ENCODE results near the gene CDH4. TPM values are rescaled to one million over a fixed set of nuclear protein-coding genes. Genes with fewer than 3 reads are reported as not detected.

CDH4 gene
- total and polyA plus RNA-seq, 4 donors: 5.8 to 24.1 (median 17.1) TPM

DNA sequence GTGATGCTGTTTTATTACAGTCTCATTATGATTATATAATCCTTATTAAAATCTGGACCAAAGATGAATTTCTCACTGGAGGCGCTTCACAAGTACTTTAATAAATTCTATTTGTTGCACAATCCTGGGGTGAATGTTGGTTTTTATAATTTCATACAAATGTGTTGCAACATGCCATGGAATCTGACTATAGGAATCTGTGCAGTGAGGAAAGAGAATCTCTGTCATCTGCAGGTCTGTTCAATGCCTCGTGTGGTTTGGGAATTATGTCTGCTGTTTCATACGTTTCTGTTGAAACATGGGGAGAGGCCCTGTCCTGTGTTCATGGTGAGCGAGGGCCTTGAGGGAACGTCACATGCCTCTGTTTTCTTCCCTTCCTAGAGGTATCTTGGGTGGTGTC, 277.3 kb downstream of the CDH4 start:
- Histone ChIP-seq H3K4me1 (ENCODE audit: control insufficient read depth, insufficient read depth, low read length) (peaks cover 16% of the 10 kb centered on the region), H3K27ac (ENCODE audit: low read depth, low read length) (no peak overlapping the region), H3K36me3 (ENCODE audit: control insufficient read depth, insufficient read depth, low read length) (peaks cover 2% of the 10 kb centered on the region), H3K4me3 (ENCODE audit: low read depth, low read length) (no peak overlapping the region), H3K27me3 (ENCODE audit: control insufficient read depth, insufficient read depth, low read length) (no peaks in the 10 kb centered on the region), H3K9me3 (ENCODE audit: control insufficient read depth, insufficient read depth, low read length) (no peaks in the 10 kb centered on the region)
- peak in 1 of 6 donors; percentile 46 for DNase-seq (ENCODE audit: low read depth in 4 of 6, low spot score in 6 of 6)
- 65% methylated on average over 4 of the region's 5 CpGs for WGBS (ENCODE audit: insufficient coverage)

DNA sequence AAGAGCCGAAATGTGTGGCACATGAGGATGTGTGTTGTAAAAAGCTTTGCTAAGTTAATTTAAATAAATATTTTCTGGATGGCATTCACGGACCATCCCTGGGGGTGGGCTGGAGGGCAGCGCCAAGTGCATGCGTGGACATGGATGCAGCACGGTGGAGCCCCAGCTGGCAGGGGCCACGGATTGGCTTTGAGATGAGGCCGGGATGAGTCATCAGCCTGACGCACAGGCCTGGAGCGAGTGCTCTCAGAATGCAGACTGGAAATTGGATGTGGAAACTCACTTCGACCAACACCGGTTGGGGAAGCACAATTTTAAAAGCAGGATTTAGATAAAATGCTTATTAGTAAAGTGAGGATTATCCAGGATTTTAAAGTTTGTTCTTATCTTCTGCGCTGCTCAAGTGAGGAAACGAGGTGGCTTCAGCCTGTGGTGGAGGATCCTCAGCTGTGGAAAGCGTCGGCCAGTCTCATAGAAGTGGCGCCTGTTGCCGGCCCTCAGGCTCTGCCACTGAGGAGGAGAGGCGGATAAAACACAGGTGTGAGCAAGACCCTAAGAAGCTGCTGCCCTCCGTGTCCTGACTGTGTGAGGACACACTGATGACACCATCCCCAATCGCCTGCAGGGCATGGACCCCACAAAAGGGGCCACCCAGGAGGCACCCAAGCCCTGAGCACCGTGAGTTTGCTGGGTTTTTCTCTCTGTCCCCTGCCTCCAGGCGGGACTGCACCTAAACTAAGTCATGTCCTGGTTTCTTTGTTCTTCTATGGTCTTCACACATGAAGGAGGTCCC, 279.7 kb downstream of the CDH4 start:
- 86% methylated on average over 22 of the region's 22 CpGs for WGBS (ENCODE audit: insufficient coverage)
- no peak overlapping the region for H3K4me3 ChIP-seq (ENCODE audit: low read depth, low read length)
- DNase-seq (ENCODE audit: low read depth in 4 of 6, low spot score in 6 of 6): no peak
- H3K4me1 ChIP-seq (ENCODE audit: control insufficient read depth, insufficient read depth, low read length): peaks cover 8% of the 10 kb centered on the region
- H3K27ac ChIP-seq (ENCODE audit: low read depth, low read length): no peak overlapping the region
- H3K27me3 ChIP-seq (ENCODE audit: control insufficient read depth, insufficient read depth, low read length): no peaks in the 10 kb centered on the region
- H3K36me3 ChIP-seq (ENCODE audit: control insufficient read depth, insufficient read depth, low read length): peaks cover 2% of the 10 kb centered on the region
- H3K9me3 ChIP-seq (ENCODE audit: control insufficient read depth, insufficient read depth, low read length): no peaks in the 10 kb centered on the region

DNA sequence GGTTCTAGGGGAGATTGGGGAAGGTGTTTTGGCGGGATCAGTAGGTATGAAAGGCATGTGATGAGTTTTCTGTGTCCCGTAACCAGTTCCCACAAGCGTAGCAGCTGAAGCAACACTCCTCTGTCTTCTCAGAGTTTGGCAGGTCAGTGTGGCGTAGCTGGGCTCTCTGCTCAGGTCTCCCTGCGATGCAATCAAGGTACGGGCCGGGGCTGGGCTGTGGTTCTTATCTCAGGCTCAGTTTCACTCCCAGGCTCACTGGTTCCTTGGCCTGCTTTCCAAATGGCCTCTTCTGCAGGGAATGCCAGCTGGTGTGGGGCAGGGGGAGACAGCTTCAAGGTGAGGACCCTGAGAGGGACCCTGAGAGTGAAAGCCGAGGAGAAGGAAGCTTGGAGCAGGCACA, 280.7 kb downstream of the CDH4 start:
- Histone ChIP-seq H3K36me3 (ENCODE audit: control insufficient read depth, insufficient read depth, low read length) (peaks cover 2% of the 10 kb centered on the region), H3K4me1 (ENCODE audit: control insufficient read depth, insufficient read depth, low read length) (peaks cover 14% of the 10 kb centered on the region), H3K9me3 (ENCODE audit: control insufficient read depth, insufficient read depth, low read length) (no peaks in the 10 kb centered on the region), H3K4me3 (ENCODE audit: low read depth, low read length) (no peak overlapping the region), H3K27me3 (ENCODE audit: control insufficient read depth, insufficient read depth, low read length) (no peaks in the 10 kb centered on the region), H3K27ac (ENCODE audit: low read depth, low read length) (no peak overlapping the region)
- WGBS (ENCODE audit: insufficient coverage): 89% methylated on average over 8 of the region's 8 CpGs
- no peak for DNase-seq (ENCODE audit: low read depth in 4 of 6, low spot score in 6 of 6)

DNA sequence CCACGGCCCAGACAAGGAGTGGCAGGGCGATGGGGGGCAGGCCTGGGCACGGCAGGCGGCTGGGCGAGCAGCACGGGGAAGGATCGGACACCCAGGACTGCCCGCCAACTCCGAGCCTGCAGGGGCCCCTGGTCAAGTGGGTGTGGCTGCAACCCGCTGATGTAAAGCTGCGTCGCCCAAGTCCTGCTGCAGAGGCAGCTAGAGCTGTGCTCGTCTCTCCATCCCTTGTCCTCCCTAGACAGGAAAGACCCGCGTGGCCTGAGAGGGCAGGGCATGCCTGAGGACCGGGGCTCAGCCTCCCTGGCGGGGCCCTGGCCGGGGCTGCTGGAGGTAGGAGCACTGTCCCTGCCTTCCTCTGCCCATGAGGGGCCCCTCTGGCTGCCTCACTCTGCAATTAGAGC, 281.2 kb downstream of the CDH4 start:
- H3K27ac ChIP-seq (ENCODE audit: low read depth, low read length): no peak overlapping the region
- H3K27me3 ChIP-seq (ENCODE audit: control insufficient read depth, insufficient read depth, low read length): no peaks in the 10 kb centered on the region
- H3K9me3 ChIP-seq (ENCODE audit: control insufficient read depth, insufficient read depth, low read length): no peaks in the 10 kb centered on the region
- peaks cover 2% of the 10 kb centered on the region for H3K36me3 ChIP-seq (ENCODE audit: control insufficient read depth, insufficient read depth, low read length)
- no peak for DNase-seq (ENCODE audit: low read depth in 4 of 6, low spot score in 6 of 6)
- H3K4me3 ChIP-seq (ENCODE audit: low read depth, low read length): no peak overlapping the region
- peaks cover 19% of the 10 kb centered on the region for H3K4me1 ChIP-seq (ENCODE audit: control insufficient read depth, insufficient read depth, low read length)
- 78% methylated on average over 18 of the region's 18 CpGs for WGBS (ENCODE audit: insufficient coverage)

DNA sequence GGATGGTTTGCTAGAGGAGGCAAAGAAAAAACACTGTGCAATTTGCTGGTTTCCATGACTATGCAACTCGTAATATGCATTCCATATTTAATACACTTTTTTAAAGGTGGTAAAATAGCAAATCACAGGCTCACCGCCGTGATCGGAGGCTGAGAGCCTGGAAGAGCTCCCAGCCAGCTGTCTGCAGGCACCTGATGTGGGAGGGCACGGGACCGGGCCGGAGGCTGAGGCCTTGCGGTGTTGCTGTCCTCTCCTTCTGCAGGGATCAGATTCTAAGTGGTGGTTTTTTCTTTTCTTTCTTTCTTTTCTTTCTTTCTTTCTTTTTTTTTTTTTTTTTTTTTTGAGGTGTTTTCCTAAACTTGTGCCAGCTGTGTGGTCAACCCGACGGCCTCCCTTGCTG, 282.3 kb downstream of the CDH4 start:
- no peak overlapping the region for H3K4me3 ChIP-seq (ENCODE audit: low read depth, low read length)
- no peaks in the 10 kb centered on the region for H3K27me3 ChIP-seq (ENCODE audit: control insufficient read depth, insufficient read depth, low read length)
- H3K9me3 ChIP-seq (ENCODE audit: control insufficient read depth, insufficient read depth, low read length): no peaks in the 10 kb centered on the region
- no peak overlapping the region for H3K27ac ChIP-seq (ENCODE audit: low read depth, low read length)
- peaks cover 25% of the 10 kb centered on the region for H3K4me1 ChIP-seq (ENCODE audit: control insufficient read depth, insufficient read depth, low read length)
- no peak for DNase-seq (ENCODE audit: low read depth in 4 of 6, low spot score in 6 of 6)
- peaks cover 7% of the 10 kb centered on the region for H3K36me3 ChIP-seq (ENCODE audit: control insufficient read depth, insufficient read depth, low read length)
- WGBS (ENCODE audit: insufficient coverage): 90% methylated on average over 2 of the region's 10 CpGs

DNA sequence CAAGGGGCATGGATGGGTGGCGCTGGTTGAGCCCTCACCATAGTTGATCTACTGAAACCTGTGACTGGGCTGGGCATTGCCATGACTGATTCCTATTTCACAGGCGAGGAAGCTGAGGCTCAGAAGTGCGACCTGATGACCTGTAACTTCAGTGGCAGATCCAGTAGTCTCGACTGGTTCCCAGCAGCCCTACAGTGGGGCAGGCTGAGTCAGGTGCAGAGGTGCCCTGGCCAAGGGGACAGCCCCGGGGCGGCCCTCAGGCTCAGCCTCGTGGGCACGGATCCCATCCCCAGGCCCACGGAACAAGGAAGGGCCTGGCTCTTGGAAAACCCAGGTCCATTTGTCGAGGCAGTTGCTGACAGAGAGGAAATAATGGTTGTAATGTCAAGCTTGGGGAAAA, 283.0 kb downstream of the CDH4 start:
- Histone ChIP-seq H3K9me3 (ENCODE audit: control insufficient read depth, insufficient read depth, low read length) (no peaks in the 10 kb centered on the region), H3K4me3 (ENCODE audit: low read depth, low read length) (no peak overlapping the region), H3K4me1 (ENCODE audit: control insufficient read depth, insufficient read depth, low read length) (peaks cover 25% of the 10 kb centered on the region), H3K27me3 (ENCODE audit: control insufficient read depth, insufficient read depth, low read length) (no peaks in the 10 kb centered on the region), H3K36me3 (ENCODE audit: control insufficient read depth, insufficient read depth, low read length) (peaks cover 7% of the 10 kb centered on the region), H3K27ac (ENCODE audit: low read depth, low read length) (no peak overlapping the region)
- 83% methylated on average over 9 of the region's 10 CpGs for WGBS (ENCODE audit: insufficient coverage)
- no peak for DNase-seq (ENCODE audit: low read depth in 4 of 6, low spot score in 6 of 6)

DNA sequence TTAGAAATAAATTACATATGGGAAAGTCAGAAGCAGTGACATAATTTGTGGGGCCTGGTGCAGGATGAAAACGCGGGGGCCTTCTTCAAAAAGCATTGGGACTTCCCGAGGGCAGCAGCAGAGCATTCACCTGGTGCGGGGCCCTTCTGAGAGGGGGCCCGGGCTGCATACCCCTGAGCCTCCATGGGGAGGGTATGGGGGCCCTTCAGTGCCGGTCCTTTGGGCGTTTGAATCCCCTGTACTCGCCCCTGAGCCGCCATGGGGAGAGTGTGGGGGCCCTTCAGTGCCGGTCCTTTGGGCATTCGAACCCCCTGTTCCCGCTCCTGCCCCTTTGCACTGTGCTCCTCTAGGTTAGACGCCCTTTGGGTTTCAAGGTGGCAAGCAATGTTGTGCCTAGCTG, 283.5 kb downstream of the CDH4 start:
- WGBS (ENCODE audit: insufficient coverage): 92% methylated on average over 13 of the region's 13 CpGs
- H3K4me1 ChIP-seq (ENCODE audit: control insufficient read depth, insufficient read depth, low read length): peaks cover 25% of the 10 kb centered on the region
- peaks cover 7% of the 10 kb centered on the region for H3K36me3 ChIP-seq (ENCODE audit: control insufficient read depth, insufficient read depth, low read length)
- H3K9me3 ChIP-seq (ENCODE audit: control insufficient read depth, insufficient read depth, low read length): no peaks in the 10 kb centered on the region
- H3K27ac ChIP-seq (ENCODE audit: low read depth, low read length): no peak overlapping the region
- no peak overlapping the region for H3K4me3 ChIP-seq (ENCODE audit: low read depth, low read length)
- no peak for DNase-seq (ENCODE audit: low read depth in 4 of 6, low spot score in 6 of 6)
- no peaks in the 10 kb centered on the region for H3K27me3 ChIP-seq (ENCODE audit: control insufficient read depth, insufficient read depth, low read length)

DNA sequence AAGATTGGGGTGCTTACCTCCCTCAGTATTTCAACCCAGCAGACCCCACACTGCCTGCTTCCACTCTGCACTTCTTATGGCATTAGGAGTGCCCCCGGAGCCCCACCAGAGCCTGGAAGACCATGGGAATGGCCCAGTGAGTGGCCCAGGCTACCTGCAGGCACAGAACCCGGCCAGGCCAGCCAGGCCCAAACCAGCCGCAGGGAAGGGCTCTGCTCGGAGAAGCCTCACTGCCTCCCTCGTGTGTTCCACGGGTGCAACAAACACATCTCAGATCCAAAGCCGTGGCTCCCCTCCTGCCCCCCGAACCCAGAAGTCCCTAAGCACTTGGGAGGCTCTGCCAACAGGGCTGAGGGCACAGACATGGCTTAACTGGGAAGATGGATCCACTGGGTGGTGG, 283.9 kb downstream of the CDH4 start:
- WGBS (ENCODE audit: insufficient coverage): 92% methylated on average over 6 of the region's 8 CpGs
- Histone ChIP-seq H3K4me1 (ENCODE audit: control insufficient read depth, insufficient read depth, low read length) (peaks cover 25% of the 10 kb centered on the region), H3K27me3 (ENCODE audit: control insufficient read depth, insufficient read depth, low read length) (no peaks in the 10 kb centered on the region), H3K9me3 (ENCODE audit: control insufficient read depth, insufficient read depth, low read length) (no peaks in the 10 kb centered on the region), H3K27ac (ENCODE audit: low read depth, low read length) (no peak overlapping the region), H3K36me3 (ENCODE audit: control insufficient read depth, insufficient read depth, low read length) (peaks cover 7% of the 10 kb centered on the region), H3K4me3 (ENCODE audit: low read depth, low read length) (no peak overlapping the region)
- DNase-seq (ENCODE audit: low read depth in 4 of 6, low spot score in 6 of 6): no peak

DNA sequence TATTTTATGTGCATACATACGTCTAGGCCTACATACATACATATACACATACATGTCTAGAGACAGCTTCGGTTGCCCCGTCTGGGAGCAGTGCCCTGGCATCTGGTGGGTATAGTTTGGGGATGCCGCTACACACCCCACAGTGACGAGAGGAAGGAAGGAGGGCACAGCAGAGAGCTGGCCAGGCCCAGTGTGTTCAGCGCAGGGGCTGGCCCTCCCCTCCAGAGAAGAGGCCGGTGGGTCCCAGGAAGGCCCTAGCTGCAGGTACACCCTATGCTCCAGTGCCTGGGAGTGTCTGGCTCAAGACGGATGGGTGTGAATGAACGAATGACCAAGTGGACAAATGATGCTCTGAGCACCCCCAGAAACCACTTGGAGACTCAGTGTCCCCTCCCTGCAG, 284.6 kb downstream of the CDH4 start:
- Histone ChIP-seq H3K36me3 (ENCODE audit: control insufficient read depth, insufficient read depth, low read length) (peaks cover 7% of the 10 kb centered on the region), H3K27ac (ENCODE audit: low read depth, low read length) (no peak overlapping the region), H3K4me3 (ENCODE audit: low read depth, low read length) (no peak overlapping the region), H3K27me3 (ENCODE audit: control insufficient read depth, insufficient read depth, low read length) (no peaks in the 10 kb centered on the region), H3K4me1 (ENCODE audit: control insufficient read depth, insufficient read depth, low read length) (peaks cover 25% of the 10 kb centered on the region), H3K9me3 (ENCODE audit: control insufficient read depth, insufficient read depth, low read length) (no peaks in the 10 kb centered on the region)
- 94% methylated on average over 6 of the region's 9 CpGs for WGBS (ENCODE audit: insufficient coverage)
- no peak for DNase-seq (ENCODE audit: low read depth in 4 of 6, low spot score in 6 of 6)
